ENCODE data around the gene PRSS2. TPM values are rescaled to one million over a fixed set of nuclear protein-coding genes. Genes with fewer than 3 reads are reported as not detected.
A peak's percentile ranks its signal among the peaks of the same experiment; 100 is the strongest.
"Not testable (repeated sequence)": the region's sequence is repeated elsewhere in the genome, so short reads cannot be mapped to it uniquely, and the experiment has no call there.

The PRSS2 gene
- polyA plus RNA-seq, 1 experiment, result not detected

GRCh38 chr7:142776206-142776844 is 5.6 kb downstream of the PRSS2 start:
- Histone ChIP-seq H3K9me3 (ENCODE audit: control insufficient read depth, insufficient read depth, low read length) (no peaks in the 10 kb centered on the region), H3K27ac (ENCODE audit: low read depth, low read length) (no peak overlapping the region), H3K4me3 (ENCODE audit: low read depth, low read length) (no peak overlapping the region), H3K27me3 (ENCODE audit: control insufficient read depth, insufficient read depth, low read length) (no peaks in the 10 kb centered on the region)
- ChIA-PET POLR2A (no interaction called here), CTCF (interaction anchor here (1.1 to 1.3 kb wide), 5 partner anchors 64 to 261 kb away, joined by 3 to 6 read pairs (median 4); no protein-coding TSS in a partner anchor)
- TF ChIP-seq CTCF (IDR thresholded peaks at IDR 0.05; ENCODE audit: low read depth, low read length), result no peak
- no peak for DNase-seq (ENCODE audit: low read depth, low spot score)

GRCh38 chr7:142776845-142777225 is 6.1 kb downstream of the PRSS2 start:
- H3K4me3 ChIP-seq (ENCODE audit: low read depth, low read length); H3K9me3 ChIP-seq (ENCODE audit: control insufficient read depth, insufficient read depth, low read length); POLR2A ChIA-PET; H3K27me3 ChIP-seq (ENCODE audit: control insufficient read depth, insufficient read depth, low read length); H3K27ac ChIP-seq (ENCODE audit: low read depth, low read length); DNase-seq (ENCODE audit: low read depth, low spot score): not testable (repeated sequence)
- CTCF ChIA-PET, result interaction anchor here (1.1 to 1.3 kb wide), 5 partner anchors 64 to 261 kb away, joined by 3 to 6 read pairs (median 4); no protein-coding TSS in a partner anchor

GRCh38 chr7:142777318-142777717 is 6.5 kb downstream of the PRSS2 start:
- TF ChIP-seq CTCF (IDR thresholded peaks at IDR 0.05; ENCODE audit: low read depth, low read length), result no peak
- H3K27me3 ChIP-seq (ENCODE audit: control insufficient read depth, insufficient read depth, low read length), result no peaks in the 10 kb centered on the region
- no peaks in the 10 kb centered on the region for H3K9me3 ChIP-seq (ENCODE audit: control insufficient read depth, insufficient read depth, low read length)
- H3K27ac ChIP-seq (ENCODE audit: low read depth, low read length), result no peak overlapping the region
- no peak overlapping the region for H3K4me3 ChIP-seq (ENCODE audit: low read depth, low read length)
- ChIA-PET CTCF (interaction anchor here (1.1 to 1.3 kb wide), 5 partner anchors 65 to 262 kb away, joined by 3 to 6 read pairs (median 4); no protein-coding TSS in a partner anchor), POLR2A (no interaction called here)
- no peak for DNase-seq (ENCODE audit: low read depth, low spot score)

- CTCF ChIA-PET, result interaction anchor here (0.5 to 6.8 kb wide), 94 partner anchors 9 to 444 kb away, joined by 3 to 262 read pairs (median 5); no protein-coding TSS in a partner anchor
- Histone ChIP-seq H3K4me3 (ENCODE audit: low read depth, low read length) (peak overlapping the region; percentile 33), H3K27me3 (ENCODE audit: control insufficient read depth, insufficient read depth, low read length) (peaks cover 7% of the 10 kb centered on the region), H3K27ac (ENCODE audit: low read depth, low read length) (no peak overlapping the region), H3K9me3 (ENCODE audit: control insufficient read depth, insufficient read depth, low read length) (no peaks in the 10 kb centered on the region)
- peak; percentile 77 for DNase-seq (ENCODE audit: low read depth, low spot score)
- POLR2A ChIA-PET, result interaction anchor here (0.5 to 1.0 kb wide), 3 partner anchors 179 to 407 kb away, joined by 3 read pairs; no protein-coding TSS in a partner anchor
- peak; percentile 90 for TF ChIP-seq CTCF (IDR thresholded peaks at IDR 0.05; ENCODE audit: low read depth, low read length)
Observed at GRCh38 chr7:142782922-142783900, 12.4 kb downstream of the PRSS2 start.

- Histone ChIP-seq H3K27ac (ENCODE audit: low read depth, low read length) (no peak overlapping the region), H3K9me3 (ENCODE audit: control insufficient read depth, insufficient read depth, low read length) (no peaks in the 10 kb centered on the region), H3K27me3 (ENCODE audit: control insufficient read depth, insufficient read depth, low read length) (peaks cover 7% of the 10 kb centered on the region), H3K4me3 (ENCODE audit: low read depth, low read length) (no peak overlapping the region)
- no peak for DNase-seq (ENCODE audit: low read depth, low spot score)
- CTCF ChIA-PET, result interaction anchor here (0.7 to 6.8 kb wide), 27 partner anchors 23 to 1381 kb away, joined by 3 to 262 read pairs (median 5); no protein-coding TSS in a partner anchor
- TF ChIP-seq CTCF (IDR thresholded peaks at IDR 0.05; ENCODE audit: low read depth, low read length), result 0 out of 2 replicates have a peak, but pooled peaks have one; percentile 6
- POLR2A ChIA-PET, result no interaction called here
Observed at GRCh38 chr7:142784096-142784495, 13.3 kb downstream of the PRSS2 start.
